GM20000 (cell line): ENCODE measurements around the gene NUTM2D.
"Not testable (repeated sequence)": the region's sequence is repeated elsewhere in the genome, so short reads cannot be mapped to it uniquely, and the experiment has no call there.

Experiments
- DNase-seq: peaks from one replicate; pipeline ENCODE4 v3.0.0; 2012; ENCODE audit warnings: low spot score

The NUTM2D gene

GRCh38 chr10:87358159-87358558, 615 bp downstream of the NUTM2D start:
- DNase-seq: not testable (repeated sequence)

GRCh38 chr10:87369514-87370112, 12.1 kb downstream of the NUTM2D start:
- not testable (repeated sequence) for DNase-seq

- not testable (repeated sequence) for DNase-seq
These were observed 16.5 kb downstream of the NUTM2D start for GRCh38 chr10:87374091-87374490.

- DNase-seq: not testable (repeated sequence)
These were observed 21.6 kb downstream of the NUTM2D start for GRCh38 chr10:87379115-87379514.

- DNase-seq: not testable (repeated sequence)
These were observed 25.8 kb downstream of the NUTM2D start for GRCh38 chr10:87383149-87383857.

GRCh38 chr10:87384283-87384682, 26.7 kb downstream of the NUTM2D start:
- DNase-seq: not testable (repeated sequence)

- DNase-seq: not testable (repeated sequence)
These were observed 28.3 kb downstream of the NUTM2D start for GRCh38 chr10:87385762-87386360.

- not testable (repeated sequence) for DNase-seq
These were observed 33.8 kb downstream of the NUTM2D start for GRCh38 chr10:87391360-87391759.

GRCh38 chr10:87396206-87396605, 38.7 kb downstream of the NUTM2D start:
- not testable (repeated sequence) for DNase-seq

- not testable (repeated sequence) for DNase-seq
These were observed 40.9 kb downstream of the NUTM2D start for GRCh38 chr10:87398436-87398835.

GRCh38 chr10:87407516-87408467, 50.2 kb downstream of the NUTM2D start:
- not testable (repeated sequence) for DNase-seq

- DNase-seq: not testable (repeated sequence)
These were observed 56.4 kb downstream of the NUTM2D start for GRCh38 chr10:87413921-87414320.
